Right ventricle myocardium inferior (tissue), 1 donor: ENCODE data around the gene CKMT1A. TPM values are rescaled to one million over a fixed set of nuclear protein-coding genes. Genes with fewer than 3 reads are reported as not detected.
"Not testable (repeated sequence)": the region's sequence is repeated elsewhere in the genome, so short reads cannot be mapped to it uniquely, and the experiment has no call there.

Experiments
- ATAC-seq: fragments of 200-7000 bp; cut with Tn5 transposase; one replicate; pipeline ENCODE4 v1.9.1; 2020; ENCODE audit warnings: mild to moderate bottlenecking, moderate library complexity
- DNase-seq: peaks from one replicate; pipeline ENCODE4 v3.0.0; 2021; ENCODE audit errors: missing footprints
- intact Hi-C: fragments of 100-400 bp; cut with DNase I; formaldehyde crosslinking; loops from one replicate; pipeline ENCODE4 v1.11.0; 2022
- total RNA-seq: library from RNA; stranded (reverse); fragmentation: NEBNext Ultra II Directional; extraction: Animal tissue kit (Norgen Biotek cat#: 25700); gene quantifications from one replicate; pipeline ENCODE4 v1.2.1, GENCODE V29; 2021
- donor health status: DM: no; HTN: yes; CAD: no; lungs with severe emphysema.

CKMT1A gene
- total RNA-seq, 1 donor from 2014 or later = 0.43 TPM

GRCh38 chr15:43746245-43746902 lies 52.7 kb downstream of the CKMT1A start, which contains the start of gene PDIA3:
Gene PDIA3, plus strand, starts transcription at chr15:43746438. Its CDS starts 102 bp downstream, at chr15:43746540.
- ATAC-seq (peak; percentile 98), DNase-seq (peak; percentile 97)
- intact Hi-C loops = not testable (repeated sequence)

GRCh38 chr15:43746903-43747309 lies 53.2 kb downstream of the CKMT1A start:
- DNase-seq, intact Hi-C loops: not testable (repeated sequence)
- ATAC-seq = peak; percentile 4

- DNase-seq (no peak), ATAC-seq (no peak)
Measured at GRCh38 chr15:43748376-43748775, 54.7 kb downstream of the CKMT1A start.

More at GRCh38 chr15:43748376-43748775, 54.7 kb downstream of the CKMT1A start:
- intact Hi-C loops = no loop called here

Other genes starting within 250 kb of the CKMT1A start
- 24.3 TPM for gene TP53BP1, start 200.7 kb upstream of the CKMT1A start, total RNA-seq
- gene MAP1A, start 176.3 kb upstream of the CKMT1A start, total RNA-seq = 21.4 TPM
- 15.7 TPM for gene PPIP5K1, start 103.7 kb upstream of the CKMT1A start, total RNA-seq
- 0.76 TPM for gene CKMT1B, start 99.8 kb upstream of the CKMT1A start, total RNA-seq
- not detected for gene STRC, start 75.1 kb upstream of the CKMT1A start, total RNA-seq
- 0.54 TPM for gene CATSPER2, start 45.0 kb upstream of the CKMT1A start, total RNA-seq
- gene PDIA3, start 52.6 kb downstream of the CKMT1A start, total RNA-seq = 166 TPM
- 1.5 TPM for gene ELL3, start 83.1 kb downstream of the CKMT1A start, total RNA-seq
- 1,102 TPM for gene SERF2, start 98.5 kb downstream of the CKMT1A start, total RNA-seq
- gene SERINC4, start 106.4 kb downstream of the CKMT1A start, total RNA-seq = 0.30 TPM
- 16.4 TPM for gene HYPK, start 106.7 kb downstream of the CKMT1A start, total RNA-seq
- 18.9 TPM for gene MFAP1, start 130.8 kb downstream of the CKMT1A start, total RNA-seq
- gene WDR76, start 133.1 kb downstream of the CKMT1A start, total RNA-seq = 2.1 TPM